Kidney tubule cell (primary cell): ENCODE data around the gene DPM3.
"Not testable (repeated sequence)": the region's sequence is repeated elsewhere in the genome, so short reads cannot be mapped to it uniquely, and the experiment has no call there.

Experiments
- DNase-seq: peaks from one replicate; pipeline ENCODE4 v3.0.0-alpha.2; 2018; ENCODE audit warnings: low spot score

The DPM3 gene

DNA sequence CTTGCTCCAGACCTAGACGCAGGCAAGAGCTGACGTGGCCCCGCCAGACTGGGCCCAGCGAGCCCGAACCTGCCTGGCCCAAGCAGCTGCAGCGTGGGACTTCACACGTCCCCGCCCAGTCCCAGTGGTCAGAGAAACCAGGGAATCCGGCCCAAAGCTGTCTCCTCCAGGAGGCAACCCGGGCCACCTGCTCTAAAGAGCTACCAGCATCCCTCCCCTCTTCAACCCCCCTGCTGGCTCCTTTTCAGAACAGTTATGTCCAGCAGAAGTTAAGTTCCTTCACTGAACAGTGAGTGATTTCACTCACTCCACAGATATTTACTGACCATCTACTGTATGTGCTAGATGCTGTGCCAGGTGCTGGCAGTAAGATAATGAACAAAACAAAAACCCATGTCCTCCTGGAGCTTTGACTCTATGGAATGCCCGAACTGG, 14.8 kb downstream of the DPM3 start:
- DNase-seq: no peak

- DNase-seq: peak; percentile 96
Measured at GRCh38 chr1:155124503-155125463, 15.5 kb downstream of the DPM3 start.

GRCh38 chr1:155123801-155124200, 16.5 kb downstream of the DPM3 start:
- DNase-seq: no peak

- DNase-seq: no peak
Measured at GRCh38 chr1:155122308-155122707, 18.0 kb downstream of the DPM3 start.

DNA sequence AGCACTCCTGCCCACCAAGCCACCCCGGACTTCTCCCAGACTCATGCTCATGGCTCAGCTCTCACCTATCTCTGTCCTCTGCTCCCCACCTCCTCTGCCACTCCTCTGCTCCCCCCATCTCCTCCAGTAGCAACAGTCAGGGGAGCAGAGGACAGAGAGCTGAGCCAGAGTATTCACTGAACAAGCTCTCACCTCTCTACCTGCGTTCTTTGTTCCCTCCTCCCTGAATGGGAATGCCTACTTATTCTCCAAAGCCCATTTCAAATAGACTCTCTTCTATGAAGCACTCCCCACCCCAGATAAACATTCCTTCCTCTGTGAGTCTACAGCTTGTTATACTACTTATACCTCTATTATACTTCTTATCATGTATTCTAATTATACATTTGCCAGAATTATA, 19.1 kb downstream of the DPM3 start:
- DNase-seq: no peak

DNA sequence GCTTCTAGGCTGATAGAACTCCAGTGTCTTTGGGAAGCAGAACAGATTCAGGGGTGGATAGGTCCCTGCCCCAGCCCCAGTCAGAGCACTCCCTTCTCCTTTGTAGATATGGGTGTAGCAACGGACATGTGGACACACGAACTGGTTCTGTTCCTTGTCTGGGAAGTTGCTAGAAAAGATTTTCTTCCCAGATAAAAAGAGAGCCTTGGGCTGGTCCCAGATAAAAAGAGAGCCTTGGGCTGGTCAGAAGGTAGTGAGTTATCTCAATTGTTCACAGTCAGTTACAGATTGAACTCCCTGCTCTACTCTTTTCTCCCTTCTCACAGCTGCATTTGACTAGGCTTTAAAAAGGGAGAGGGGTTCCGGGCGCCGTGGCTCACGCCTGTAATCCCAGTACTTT, 20.1 kb downstream of the DPM3 start:
- no peak for DNase-seq

DNA sequence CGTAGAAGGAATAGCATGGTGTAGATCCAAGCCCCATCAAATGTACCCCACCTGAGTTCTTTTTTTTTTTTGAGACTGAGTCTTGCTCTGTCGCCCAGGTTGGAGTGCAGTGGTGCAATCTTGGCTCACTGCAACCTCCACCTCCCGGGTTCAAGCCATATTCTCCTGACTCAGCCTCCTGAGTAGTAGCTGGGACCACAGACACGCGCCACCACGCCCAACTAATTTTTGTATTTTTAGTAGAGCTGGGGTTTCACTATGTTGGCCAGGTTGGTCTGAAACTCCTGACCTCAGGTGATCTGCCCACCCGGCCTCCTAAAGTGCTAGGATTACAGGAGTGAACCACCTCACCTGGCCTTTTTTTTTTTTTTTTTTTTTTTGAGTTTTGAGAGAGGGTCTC, 22.2 kb downstream of the DPM3 start:
- not testable (repeated sequence) for DNase-seq

GRCh38 chr1:155117610-155118009, 22.7 kb downstream of the DPM3 start:
- DNase-seq: no peak

- no peak for DNase-seq
Measured at GRCh38 chr1:155116113-155116764, 24.1 kb downstream of the DPM3 start.

DNA sequence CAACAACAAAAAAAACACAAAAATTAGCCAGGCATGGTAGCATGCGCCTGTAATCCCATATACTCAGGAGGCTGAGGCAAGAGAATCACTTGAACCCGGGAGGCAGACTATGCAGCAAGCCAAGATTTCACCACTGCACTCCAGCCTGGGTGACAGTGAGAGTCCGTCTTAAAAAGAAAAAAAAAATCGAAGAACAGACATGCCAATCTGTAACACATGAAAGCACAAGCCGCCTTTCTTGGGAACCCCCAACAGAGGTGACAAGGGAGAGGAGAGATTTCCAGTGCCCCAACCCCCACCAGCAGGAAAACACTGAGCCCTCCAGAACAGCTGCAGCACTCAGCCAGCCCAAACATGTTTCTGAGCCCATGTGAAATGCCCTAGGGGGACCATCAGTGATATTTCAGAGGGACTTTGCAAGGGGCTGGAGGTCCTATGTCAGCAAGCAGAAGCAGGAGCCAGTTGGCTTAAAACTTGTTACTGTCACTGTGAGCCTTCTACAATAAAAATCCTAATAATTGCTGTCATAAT, 26.8 kb downstream of the DPM3 start:
- no peak for DNase-seq

DNA sequence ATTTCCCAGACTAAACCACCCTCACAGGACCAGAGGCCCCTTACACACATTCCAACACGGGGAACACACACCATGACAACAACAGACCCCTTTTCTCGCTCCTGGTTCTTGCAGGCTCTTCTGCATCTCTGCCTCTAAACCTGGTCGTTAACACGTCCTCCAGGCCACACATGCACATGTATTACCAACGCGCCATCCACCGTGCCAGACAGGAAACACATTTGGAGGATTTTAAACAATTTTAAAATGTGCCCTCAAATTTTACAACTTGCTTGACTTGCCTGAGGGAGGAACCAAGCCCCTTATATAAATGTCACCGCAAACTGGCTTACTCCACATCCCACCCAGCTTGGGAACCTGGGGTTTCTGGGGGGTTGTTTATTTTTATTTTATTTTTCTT, 29.5 kb downstream of the DPM3 start:
- no peak for DNase-seq

- DNase-seq: no peak
Measured at GRCh38 chr1:155110381-155110780, 29.9 kb downstream of the DPM3 start.

- no peak for DNase-seq
Measured at GRCh38 chr1:155108296-155108695, 32.0 kb downstream of the DPM3 start.

DNA sequence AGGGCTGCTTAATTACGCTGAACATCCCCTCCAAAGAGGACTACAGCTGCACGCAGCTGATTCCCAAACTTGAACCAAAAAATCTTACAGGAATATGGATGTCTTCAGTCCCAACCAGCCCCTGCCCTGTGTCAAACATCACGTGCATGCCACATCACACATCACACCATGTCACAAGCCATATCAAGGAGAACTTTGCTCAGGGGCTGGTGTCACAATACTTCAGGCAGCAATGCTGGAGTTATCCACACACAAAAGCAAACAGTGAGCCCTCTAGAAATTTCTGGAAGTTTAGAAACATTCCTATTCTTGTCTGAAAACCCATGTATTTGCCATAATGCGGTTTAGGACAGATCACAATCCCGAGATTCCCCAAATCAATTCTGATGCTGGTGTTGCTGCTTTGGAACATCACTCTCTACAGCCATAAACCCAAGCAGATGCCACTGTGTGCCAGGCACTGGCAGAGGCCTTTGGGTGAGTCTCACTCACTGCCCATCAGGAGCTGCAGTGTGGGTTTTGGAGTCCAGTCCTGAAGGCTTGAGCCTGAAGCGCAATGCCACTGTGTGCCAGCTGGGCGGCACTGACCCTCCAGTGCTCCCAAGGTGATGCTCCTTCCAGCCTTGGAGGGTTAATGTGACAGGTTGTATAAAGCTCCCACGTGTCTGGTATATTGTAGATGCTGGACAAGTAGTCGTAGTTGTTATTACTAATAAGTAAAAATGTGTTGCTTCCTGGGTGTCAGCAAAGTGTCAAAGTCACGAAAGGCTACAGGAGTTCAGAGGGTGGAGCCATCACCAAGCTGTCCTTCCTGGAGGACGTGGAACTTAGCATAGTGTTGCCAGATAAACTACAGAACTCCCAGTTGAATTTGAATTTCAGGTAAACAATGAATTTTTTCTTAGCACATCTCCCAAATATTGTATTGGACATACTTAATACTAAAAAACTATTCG, 32.7 kb downstream of the DPM3 start:
- no peak for DNase-seq

DNA sequence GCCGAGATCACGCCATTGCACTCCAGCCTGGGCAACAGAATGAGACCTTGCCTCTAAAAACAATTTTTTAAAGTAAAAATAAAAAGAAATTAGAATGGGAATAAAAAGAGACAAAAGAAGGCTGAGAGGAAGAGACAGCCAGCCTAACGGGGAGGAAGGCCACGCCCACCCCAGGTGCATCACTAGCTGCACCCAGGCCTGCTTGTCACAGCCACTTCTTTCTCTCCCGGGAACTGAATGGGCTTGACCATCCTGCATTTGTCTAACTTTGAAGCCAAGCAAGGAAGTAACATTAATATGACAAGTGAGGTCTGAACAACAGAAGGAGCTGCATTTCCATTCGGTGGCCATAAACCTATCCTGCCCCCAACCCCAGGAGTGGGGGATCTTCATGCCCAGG, 33.5 kb downstream of the DPM3 start:
- no peak for DNase-seq

- no peak for DNase-seq
Measured at GRCh38 chr1:155105604-155106011, 34.7 kb downstream of the DPM3 start.

DNA sequence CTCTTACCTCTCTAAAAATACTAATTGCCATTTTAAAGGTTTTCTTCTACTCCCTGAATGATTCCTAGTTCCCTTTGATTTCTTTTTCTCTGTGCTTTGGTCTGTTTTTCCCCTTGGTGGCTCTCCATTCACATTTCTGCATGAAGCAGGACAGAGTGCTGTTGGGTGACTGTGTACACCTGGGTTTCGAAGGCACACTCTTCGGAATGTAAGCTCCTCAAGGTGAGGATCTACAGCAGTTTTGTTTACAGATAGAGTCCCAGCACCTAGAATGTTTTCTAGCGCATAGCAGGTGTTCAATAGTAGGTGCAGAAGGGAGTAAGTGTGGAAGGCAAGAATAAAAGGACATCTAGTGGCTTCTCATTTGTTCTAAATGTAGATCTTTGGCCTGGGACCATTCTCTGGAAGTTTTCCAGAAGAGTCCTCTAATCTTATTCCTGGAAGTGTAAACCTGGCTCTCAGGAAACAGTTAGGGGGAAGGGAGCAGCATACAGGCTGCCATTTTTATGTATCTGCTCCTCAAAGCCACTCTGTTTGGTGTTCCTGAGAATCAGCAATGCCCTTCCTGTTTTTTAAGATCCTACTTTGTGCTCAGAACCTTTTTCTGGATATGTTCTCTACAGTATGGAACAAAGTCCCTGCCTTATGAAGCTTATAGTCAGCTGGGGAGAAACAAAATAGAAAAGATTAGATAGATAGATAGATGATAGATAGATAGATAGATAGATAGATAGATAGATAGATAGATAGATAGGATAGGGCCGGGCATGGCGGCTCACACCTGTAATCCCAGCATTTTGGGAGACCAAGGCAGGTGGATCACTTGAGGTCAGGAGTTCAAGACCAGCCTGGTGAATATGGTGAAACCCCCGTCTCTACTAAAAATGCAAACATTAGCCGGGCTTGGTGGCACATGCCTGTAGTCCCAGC, 35.5 kb downstream of the DPM3 start:
- no peak for DNase-seq

- DNase-seq: no peak
Measured at GRCh38 chr1:155103325-155103724, 37.0 kb downstream of the DPM3 start.

DNA sequence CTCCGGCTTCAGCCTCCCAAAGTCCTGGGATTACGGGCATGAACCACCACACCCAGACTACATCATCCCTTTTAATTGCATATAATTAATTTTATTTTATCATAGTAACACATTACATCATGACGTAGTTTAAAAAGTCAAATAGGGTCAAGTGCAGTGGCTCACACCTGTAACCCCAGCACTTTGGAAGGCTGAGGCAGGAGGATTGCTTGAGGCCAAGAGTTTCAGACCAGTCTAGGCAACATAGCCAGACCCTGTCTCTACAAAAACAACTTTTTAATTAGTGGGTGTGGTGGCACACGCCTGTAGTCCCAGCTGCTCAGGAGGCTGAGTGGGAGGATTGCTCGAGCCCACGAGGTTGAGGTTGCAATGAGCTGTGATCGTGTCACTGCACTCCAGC, 41.0 kb downstream of the DPM3 start:
- DNase-seq: no peak

DNA sequence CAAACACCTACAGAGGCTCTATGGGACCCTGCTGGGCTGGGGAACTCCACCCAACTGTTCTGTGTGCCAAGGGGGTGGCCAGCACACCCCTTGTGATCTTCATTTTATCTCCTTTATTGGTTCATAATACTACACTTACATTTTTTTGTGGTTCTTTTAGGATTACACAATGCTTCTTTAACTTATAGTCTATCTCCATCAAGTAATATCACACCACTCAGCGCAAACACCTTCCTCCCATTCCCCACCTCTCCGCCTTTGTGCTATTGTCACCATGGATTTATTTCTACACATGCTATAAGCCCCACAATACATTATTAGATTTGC, 45.7 kb downstream of the DPM3 start:
- DNase-seq: no peak
